Thyroid gland (tissue), 4 donors: ENCODE measurements around the gene PAQR8. TPM values are rescaled to one million over a fixed set of nuclear protein-coding genes. Genes with fewer than 3 reads are reported as not detected.
"Not testable (repeated sequence)": the region's sequence is repeated elsewhere in the genome, so short reads cannot be mapped to it uniquely, and the experiment has no call there.

Experiments
- DNase-seq, 2 donors: peaks; one replicate each; pipeline ENCODE4 v3.0.0-alpha.2; 2019
- H3K27ac ChIP-seq, 3 donors: fragments of 200-600 bp; sonication (generic); 1 replicate in 2 of 3; 2 replicates in 1 of 3; pipeline ENCODE4 v1.5.1; 2016 to 2019; ENCODE audit warnings: mild to moderate bottlenecking in 1 of 3, moderate library complexity in 1 of 3
- H3K27me3 ChIP-seq: fragments of 200-600 bp; sonication (generic); one replicate; pipeline ENCODE4 v1.5.1; 2019
- H3K36me3 ChIP-seq, 2 donors: fragments of 200-600 bp; sonication (generic); one replicate each; pipeline ENCODE4 v1.5.1; 2016 to 2019
- H3K4me1 ChIP-seq, 2 donors: fragments of 200-600 bp; sonication (generic); one replicate each; pipeline ENCODE4 v1.5.1; 2017 to 2019
- H3K4me3 ChIP-seq, 3 donors: fragments of 200-600 bp; sonication (generic); replicated peaks in 1 of 3; 1 replicate in 2 of 3; 2 replicates in 1 of 3; pipeline ENCODE4 v1.5.1; 2016; ENCODE audit warnings: mild to moderate bottlenecking in 1 of 3
- H3K9me3 ChIP-seq: fragments of 200-600 bp; sonication (generic); one replicate; pipeline ENCODE4 v1.5.1; 2017
- POLR2A ChIP-seq, 2 donors: fragments of 450-650 bp; IDR thresholded peaks; one replicate each; pipeline ENCODE4 v1.6.1; 2017; ENCODE audit warnings: antibody characterized with exemption in 2 of 2, mild to moderate bottlenecking in 2 of 2, moderate library complexity in 1 of 2
- WGBS, 2 donors: methylation state at CpG; one replicate each; pipeline ENCODE4 v1.1.5; 2017; 5-methylcytosine and 5-hydroxymethylcytosine counted together
- intact Hi-C: fragments of 100-400 bp; cut with DNase I; formaldehyde crosslinking; loops from one replicate; pipeline ENCODE4 v1.15.1; 2023
- total RNA-seq, 4 donors: library from RNA; depleted of rRNA; stranded (reverse); fragments of >200 nt; gene quantifications; one replicate each; pipeline ENCODE4 v1.2.3, GENCODE V29; 2016
- TF ChIP-seq, protein P1 (sequence below), 6 experiments: fragments of 200-600 bp in 3 of 6; fragments of 450-650 bp in 3 of 6; sonication (generic) in 3 of 6; IDR thresholded peaks; one replicate each; pipeline ENCODE4 v1.5.1; 2016 to 2019; ENCODE audit warnings: antibody characterized with exemption in 6 of 6, mild to moderate bottlenecking in 2 of 6, inconsistent platforms in 1 of 6, moderate library complexity in 1 of 6

Gene PAQR8
- total RNA-seq, 4 donors from 2014 or later: 2.7 to 9.7 (median 5.4) TPM

DNA sequence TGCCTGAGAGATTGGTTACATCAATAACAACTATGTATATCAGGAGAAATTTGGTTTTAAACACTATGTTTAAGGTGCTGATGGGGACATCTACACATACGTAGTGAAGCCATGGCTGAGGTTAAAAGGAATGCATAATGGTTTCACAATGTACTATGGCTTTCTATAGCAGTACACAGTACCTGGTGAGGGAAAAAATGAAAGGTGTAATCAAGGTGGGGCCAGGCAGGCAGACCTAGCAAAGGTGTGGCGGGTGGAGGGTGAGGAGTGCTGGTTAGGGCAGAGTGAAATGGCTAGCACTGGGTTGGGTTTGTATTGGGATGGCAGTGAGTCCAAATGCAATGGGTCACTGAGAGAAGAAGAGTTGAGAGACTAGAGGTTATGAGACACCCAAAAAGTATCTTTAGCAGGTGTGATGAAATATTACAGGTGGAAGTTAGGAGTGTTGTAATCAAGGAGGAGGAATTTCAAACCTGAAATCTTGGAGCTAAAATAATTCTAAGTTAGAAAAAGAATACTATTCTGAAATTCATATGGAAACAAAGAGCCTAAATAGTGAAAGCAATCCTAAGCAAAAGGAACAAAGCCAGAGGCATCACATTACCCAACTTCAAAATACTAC lies 22.3 kb downstream of the PAQR8 start:
- WGBS, 2 donors: 94 to 98% methylated on average over 2 of the region's 2 CpGs
- H3K4me3 ChIP-seq: no peak overlapping the region
- H3K27me3 ChIP-seq: no peaks in the 10 kb centered on the region
- intact Hi-C loops: no loop called here
- no peaks in the 10 kb centered on the region for H3K9me3 ChIP-seq
- peaks cover 3 to 5% of the 10 kb centered on the region in 2 donors for H3K4me1 ChIP-seq
- H3K36me3 ChIP-seq: no peaks in the 10 kb centered on the region
- no peak for DNase-seq
- TF ChIP-seq, protein P1, sequence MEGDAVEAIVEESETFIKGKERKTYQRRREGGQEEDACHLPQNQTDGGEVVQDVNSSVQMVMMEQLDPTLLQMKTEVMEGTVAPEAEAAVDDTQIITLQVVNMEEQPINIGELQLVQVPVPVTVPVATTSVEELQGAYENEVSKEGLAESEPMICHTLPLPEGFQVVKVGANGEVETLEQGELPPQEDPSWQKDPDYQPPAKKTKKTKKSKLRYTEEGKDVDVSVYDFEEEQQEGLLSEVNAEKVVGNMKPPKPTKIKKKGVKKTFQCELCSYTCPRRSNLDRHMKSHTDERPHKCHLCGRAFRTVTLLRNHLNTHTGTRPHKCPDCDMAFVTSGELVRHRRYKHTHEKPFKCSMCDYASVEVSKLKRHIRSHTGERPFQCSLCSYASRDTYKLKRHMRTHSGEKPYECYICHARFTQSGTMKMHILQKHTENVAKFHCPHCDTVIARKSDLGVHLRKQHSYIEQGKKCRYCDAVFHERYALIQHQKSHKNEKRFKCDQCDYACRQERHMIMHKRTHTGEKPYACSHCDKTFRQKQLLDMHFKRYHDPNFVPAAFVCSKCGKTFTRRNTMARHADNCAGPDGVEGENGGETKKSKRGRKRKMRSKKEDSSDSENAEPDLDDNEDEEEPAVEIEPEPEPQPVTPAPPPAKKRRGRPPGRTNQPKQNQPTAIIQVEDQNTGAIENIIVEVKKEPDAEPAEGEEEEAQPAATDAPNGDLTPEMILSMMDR (IDR thresholded peaks at IDR 0.05): no peak
- TF ChIP-seq POLR2A (IDR thresholded peaks at IDR 0.05): no peak
- no peak overlapping the region for H3K27ac ChIP-seq

DNA sequence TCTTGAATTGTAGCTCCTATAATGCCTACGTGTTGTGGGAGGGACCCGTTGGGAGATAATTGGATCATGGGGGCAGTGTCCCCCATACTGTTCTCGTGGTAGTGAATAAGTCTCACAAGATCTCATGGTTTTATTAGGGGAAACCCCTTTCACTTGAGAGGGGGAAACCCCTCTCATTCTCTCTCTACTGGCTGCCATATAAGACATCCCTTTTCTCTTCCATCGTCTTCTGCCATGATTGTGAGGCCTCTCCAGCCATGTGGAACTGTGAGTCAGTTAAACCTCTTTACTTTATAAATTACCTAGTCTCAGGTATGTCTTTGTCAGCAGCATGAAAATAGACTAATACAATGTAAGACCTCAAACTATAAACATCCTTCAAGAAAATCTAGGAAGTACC lies 23.1 kb downstream of the PAQR8 start:
- H3K36me3 ChIP-seq: no peaks in the 10 kb centered on the region
- H3K9me3 ChIP-seq: no peaks in the 10 kb centered on the region
- H3K27ac ChIP-seq: no peak overlapping the region
- H3K4me3 ChIP-seq: no peak overlapping the region
- H3K27me3 ChIP-seq: no peaks in the 10 kb centered on the region
- H3K4me1 ChIP-seq: peaks cover 11 to 13% of the 10 kb centered on the region in 2 donors
- DNase-seq: no peak
- 92% methylated on average over 4 of the region's 4 CpGs for WGBS, 2 donors
- intact Hi-C loops: no loop called here
- no peak for TF ChIP-seq POLR2A (IDR thresholded peaks at IDR 0.05)
- TF ChIP-seq, protein P1 (IDR thresholded peaks at IDR 0.05): no peak

DNA sequence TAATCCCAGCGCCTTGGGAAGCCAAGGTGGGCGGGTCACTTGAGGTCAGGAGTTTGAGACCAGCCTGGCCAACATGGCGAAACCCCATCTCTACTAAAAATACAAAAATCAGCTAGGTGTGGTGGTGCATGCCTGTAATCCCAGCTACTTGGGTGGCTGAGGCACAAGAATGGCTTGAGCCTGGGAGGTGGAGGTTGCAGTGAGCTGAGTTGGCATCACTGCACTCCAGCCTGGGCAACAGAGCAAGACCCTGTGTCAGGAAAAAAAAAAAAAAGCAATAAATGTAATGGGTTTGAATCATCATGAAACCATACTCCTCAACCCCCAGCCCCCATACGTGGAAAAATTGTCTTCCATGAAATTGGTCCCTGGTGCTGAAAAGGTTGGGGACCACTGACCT lies 26.2 kb downstream of the PAQR8 start:
- H3K9me3 ChIP-seq, DNase-seq, H3K4me3 ChIP-seq, H3K36me3 ChIP-seq, intact Hi-C loops, H3K27ac ChIP-seq, H3K27me3 ChIP-seq: not testable (repeated sequence)
- H3K4me1 ChIP-seq: peaks cover 17% of the 10 kb centered on the region in 2 donors
- 72 to 74% methylated on average over 4 of the region's 4 CpGs for WGBS, 2 donors

DNA sequence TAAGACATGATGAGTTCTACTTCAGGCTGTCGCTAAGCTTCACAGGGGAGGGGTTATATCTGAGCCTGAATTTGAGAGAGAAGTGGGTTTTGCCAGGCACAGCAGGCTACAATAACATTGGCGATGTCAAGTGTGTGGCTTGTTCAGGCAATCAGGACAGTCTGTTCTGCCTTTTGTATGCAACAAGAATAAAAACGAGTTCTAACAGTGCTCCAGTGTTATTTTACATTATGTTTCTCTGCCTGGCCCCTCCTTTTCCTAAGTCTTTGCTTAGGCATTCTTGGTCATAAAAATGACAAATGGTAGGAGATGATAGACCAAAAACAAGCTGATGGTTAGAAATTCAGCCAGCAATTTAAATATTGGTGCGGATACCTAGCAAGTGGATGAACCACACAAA lies 26.8 kb downstream of the PAQR8 start:
- no peak overlapping the region for H3K4me3 ChIP-seq
- WGBS, 2 donors: 60 to 61% methylated on average over 4 of the region's 4 CpGs
- no peaks in the 10 kb centered on the region for H3K9me3 ChIP-seq
- H3K4me1 ChIP-seq: peaks cover 17% of the 10 kb centered on the region in 2 donors
- no peaks in the 10 kb centered on the region for H3K36me3 ChIP-seq
- peak; percentile 25 to 48 for DNase-seq
- H3K27ac ChIP-seq: peak overlapping the region in 2 of 3 donors; percentile 44 to 62
- intact Hi-C loops: no loop called here
- H3K27me3 ChIP-seq: no peaks in the 10 kb centered on the region
- TF ChIP-seq, protein P1 (IDR thresholded peaks at IDR 0.05): no peak
- peak in 1 of 2 donors; percentile 15 for TF ChIP-seq POLR2A (IDR thresholded peaks at IDR 0.05)

DNA sequence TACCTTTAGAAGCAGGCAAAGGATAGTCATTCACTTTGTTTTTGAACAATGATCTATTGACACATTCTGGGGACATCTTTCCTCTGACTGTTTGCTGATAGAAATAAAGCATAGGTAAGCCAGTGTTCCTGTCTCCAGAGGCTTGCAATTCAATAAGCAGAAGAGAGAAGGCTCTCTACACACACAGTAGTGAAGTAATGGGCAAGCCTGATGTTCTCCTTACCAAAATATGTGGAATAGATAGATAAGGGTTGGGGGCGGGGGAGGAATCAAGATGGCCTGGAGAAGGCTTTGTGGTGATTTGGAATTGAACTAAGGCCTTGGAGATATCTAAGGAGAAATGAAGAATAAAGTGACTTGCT lies 27.3 kb downstream of the PAQR8 start:
- H3K4me3 ChIP-seq: no peak overlapping the region
- H3K36me3 ChIP-seq: no peaks in the 10 kb centered on the region
- WGBS, 2 donors: 96 to 98% methylated on average over 1 of the region's 1 CpG
- H3K27me3 ChIP-seq: no peaks in the 10 kb centered on the region
- DNase-seq: no peak
- intact Hi-C loops: no loop called here
- H3K27ac ChIP-seq: peak overlapping the region; percentile 8 to 62 (median 44)
- H3K9me3 ChIP-seq: no peaks in the 10 kb centered on the region
- TF ChIP-seq, protein P1 (IDR thresholded peaks at IDR 0.05): peak in 1 of 6 experiments; percentile 6
- no peak for TF ChIP-seq POLR2A (IDR thresholded peaks at IDR 0.05)
- peaks cover 17% of the 10 kb centered on the region in 2 donors for H3K4me1 ChIP-seq
